ENCODE results near the gene PLEKHA8.

Gene PLEKHA8

GRCh38 chr7:30083334-30083733 lies 55.1 kb downstream of the PLEKHA8 start:
- Histone ChIP-seq H3K36me3 (no peaks in the 10 kb centered on the region), H3K4me3 (ENCODE audit: low read depth in 1 of 2, low read length in 1 of 2) (no peak overlapping the region)
- no peak for TF ChIP-seq CTCF (IDR thresholded peaks at IDR 0.05)

GRCh38 chr7:30084212-30084611 lies 56.0 kb downstream of the PLEKHA8 start:
- Histone ChIP-seq H3K36me3 (no peaks in the 10 kb centered on the region), H3K9me3 (no peaks in the 10 kb centered on the region), H3K4me1 (ENCODE audit: control insufficient read depth in 1 of 2, insufficient read depth in 1 of 2, low read depth in 1 of 2, low read length in 1 of 2) (no peaks in the 10 kb centered on the region), H3K27me3 (no peaks in the 10 kb centered on the region), H3K4me3 (ENCODE audit: low read depth in 1 of 2, low read length in 1 of 2) (no peak overlapping the region), H3K27ac (no peak overlapping the region)
- TF ChIP-seq CTCF (IDR thresholded peaks at IDR 0.05), result no peak

More at GRCh38 chr7:30083334-30083733, 55.1 kb downstream of the PLEKHA8 start:
- Histone ChIP-seq H3K27me3 (no peaks in the 10 kb centered on the region), H3K27ac (no peak overlapping the region), H3K4me1 (ENCODE audit: control insufficient read depth in 1 of 2, insufficient read depth in 1 of 2, low read depth in 1 of 2, low read length in 1 of 2) (no peaks in the 10 kb centered on the region), H3K9me3 (no peaks in the 10 kb centered on the region)

GRCh38 chr7:30086529-30086928 lies 58.3 kb downstream of the PLEKHA8 start:
- TF ChIP-seq CTCF (IDR thresholded peaks at IDR 0.05), result no peak

GRCh38 chr7:30087371-30087770 lies 59.2 kb downstream of the PLEKHA8 start:
- no peak for TF ChIP-seq CTCF (IDR thresholded peaks at IDR 0.05)
- Histone ChIP-seq H3K36me3 (no peaks in the 10 kb centered on the region), H3K4me3 (ENCODE audit: low read depth in 1 of 2, low read length in 1 of 2) (no peak overlapping the region), H3K4me1 (ENCODE audit: control insufficient read depth in 1 of 2, insufficient read depth in 1 of 2, low read depth in 1 of 2, low read length in 1 of 2) (no peaks in the 10 kb centered on the region), H3K27me3 (no peaks in the 10 kb centered on the region), H3K27ac (no peak overlapping the region), H3K9me3 (no peaks in the 10 kb centered on the region)

More at GRCh38 chr7:30086529-30086928, 58.3 kb downstream of the PLEKHA8 start:
- H3K4me3 ChIP-seq (ENCODE audit: low read depth in 1 of 2, low read length in 1 of 2), result no peak overlapping the region
- no peaks in the 10 kb centered on the region for H3K4me1 ChIP-seq (ENCODE audit: control insufficient read depth in 1 of 2, insufficient read depth in 1 of 2, low read depth in 1 of 2, low read length in 1 of 2)
- H3K9me3 ChIP-seq, result no peaks in the 10 kb centered on the region
- H3K27ac ChIP-seq, result no peak overlapping the region
- H3K36me3 ChIP-seq, result no peaks in the 10 kb centered on the region
- no peaks in the 10 kb centered on the region for H3K27me3 ChIP-seq

- Histone ChIP-seq H3K27ac (no peak overlapping the region), H3K9me3 (no peaks in the 10 kb centered on the region), H3K4me1 (ENCODE audit: control insufficient read depth in 1 of 2, insufficient read depth in 1 of 2, low read depth in 1 of 2, low read length in 1 of 2) (no peaks in the 10 kb centered on the region), H3K4me3 (ENCODE audit: low read depth in 1 of 2, low read length in 1 of 2) (no peak overlapping the region), H3K27me3 (no peaks in the 10 kb centered on the region), H3K36me3 (no peaks in the 10 kb centered on the region)
- TF ChIP-seq CTCF (IDR thresholded peaks at IDR 0.05), result no peak
These were observed 60.1 kb downstream of the PLEKHA8 start for GRCh38 chr7:30088362-30088761.

GRCh38 chr7:30090111-30090510 lies 61.9 kb downstream of the PLEKHA8 start:
- H3K4me1 ChIP-seq (ENCODE audit: control insufficient read depth in 1 of 2, insufficient read depth in 1 of 2, low read depth in 1 of 2, low read length in 1 of 2), result no peaks in the 10 kb centered on the region
- no peak overlapping the region for H3K27ac ChIP-seq
- no peaks in the 10 kb centered on the region for H3K9me3 ChIP-seq
- H3K27me3 ChIP-seq, result no peaks in the 10 kb centered on the region
- no peaks in the 10 kb centered on the region for H3K36me3 ChIP-seq
- no peak overlapping the region for H3K4me3 ChIP-seq (ENCODE audit: low read depth in 1 of 2, low read length in 1 of 2)
- no peak for TF ChIP-seq CTCF (IDR thresholded peaks at IDR 0.05)
